ENCODE measurements around the gene KDF1.

The KDF1 gene

GRCh38 chr1:26913389-26913753 is 46.9 kb downstream of the KDF1 start:
- DNase-seq = no peak

- DNase-seq = no peak
Measured at GRCh38 chr1:26912147-26912490, 48.1 kb downstream of the KDF1 start.

- DNase-seq = no peak
Measured at GRCh38 chr1:26911399-26912146, 48.7 kb downstream of the KDF1 start.

- no peak for DNase-seq
Measured at GRCh38 chr1:26910343-26911160, 49.7 kb downstream of the KDF1 start.

- DNase-seq = no peak
Measured at GRCh38 chr1:26909951-26910342, 50.3 kb downstream of the KDF1 start.

GRCh38 chr1:26907071-26907917 is 53.0 kb downstream of the KDF1 start:
- no peak for DNase-seq

- no peak for DNase-seq
Measured at GRCh38 chr1:26900815-26901511, 59.3 kb downstream of the KDF1 start.

- peak; percentile 79 for DNase-seq
Measured at GRCh38 chr1:26900001-26900814, 60.1 kb downstream of the KDF1 start, which contains the start of gene GPATCH3. TSS of gene GPATCH3 (minus strand) at chr1:26900467. CDS start at chr1:26900442, 25 bp downstream.

Data from NCI-H1694 treated with DMSO at 0.1 percent for 48 hours (cell line).